IMR-90 (cell line): ENCODE data around the gene ABI3BP.

Experiments
- CTCF ChIP-seq: conservative IDR thresholded peaks from 2 replicates; pipeline ENCODE4 v1.5.1; 2012; ENCODE audit warnings: mild to moderate bottlenecking, low read depth, low read length, improper control_type of control experiment
- ELK1 ChIP-seq: fragments of 150-350 bp; IDR thresholded peaks from 2 replicates; pipeline ENCODE4 v1.6.1; 2016; ENCODE audit warnings: low read depth, mild to moderate bottlenecking, low read length, moderate library complexity, borderline replicate concordance
- POLR2A ChIP-seq: IDR thresholded peaks from 2 replicates; pipeline ENCODE4 v1.6.1; 2012; ENCODE audit warnings: mild to moderate bottlenecking, low read depth, low read length
- RFX5 ChIP-seq: IDR thresholded peaks from 2 replicates; pipeline ENCODE4 v1.8.0; 2012; ENCODE audit warnings: low read depth, mild to moderate bottlenecking, low read length, moderate library complexity
- SMC3 ChIP-seq: fragments of 150-350 bp; IDR thresholded peaks from 2 replicates; pipeline ENCODE4 v1.6.1; 2016; ENCODE audit warnings: low read depth, mild to moderate bottlenecking, antibody characterized with exemption, low read length, moderate library complexity

GRCh38 chr3:100994187-100994586, 966 bp upstream of the ABI3BP start:
- TF ChIP-seq SMC3 (no peak), POLR2A (no peak), CTCF (no peak), ELK1 (no peak), RFX5 (no peak)
